IPS DF 6.9 (cell line): ENCODE data around the gene NANOS1.
"Not testable (repeated sequence)": the region's sequence is repeated elsewhere in the genome, so short reads cannot be mapped to it uniquely, and the experiment has no call there.

Source experiments
- DNase-seq: peaks from one replicate; pipeline ENCODE4 v3.0.0-alpha.2; 2013; ENCODE audit warnings: low read depth, low spot score
- H3K27ac ChIP-seq: one replicate; pipeline ENCODE4 v1.5.1; 2013; ENCODE audit warnings: low read length, control low read depth
- H3K27me3 ChIP-seq: 2 replicates; pipeline ENCODE4 v1.6.1; 2013; ENCODE audit warnings: mild to moderate bottlenecking, low read length; ENCODE audit not compliant: control insufficient read depth, insufficient read depth
- H3K36me3 ChIP-seq: 2 replicates; pipeline ENCODE4 v1.6.1; 2013; ENCODE audit warnings: low read length; ENCODE audit not compliant: control insufficient read depth, insufficient read depth
- H3K4me1 ChIP-seq: 2 replicates; pipeline ENCODE4 v1.6.1; 2013; ENCODE audit warnings: low read length; ENCODE audit not compliant: control insufficient read depth, insufficient read depth
- H3K4me3 ChIP-seq: 2 replicates; pipeline ENCODE4 v1.5.1; 2013; ENCODE audit warnings: mild to moderate bottlenecking, low read length
- H3K9me3 ChIP-seq: 2 replicates; pipeline ENCODE4 v1.6.1; 2013; ENCODE audit warnings: low read length, inconsistent platforms; ENCODE audit not compliant: control insufficient read depth, insufficient read depth
- WGBS: extraction: QIAGEN DNeasy Blood & Tissue Kit; methylation state at CpG from one replicate; pipeline ENCODE4 v1.1.7; 2013; ENCODE audit warnings: mixed read lengths, missing lambda C conversion rate; ENCODE audit not compliant: insufficient read length, insufficient coverage; 5-methylcytosine and 5-hydroxymethylcytosine counted together

The NANOS1 gene

DNA sequence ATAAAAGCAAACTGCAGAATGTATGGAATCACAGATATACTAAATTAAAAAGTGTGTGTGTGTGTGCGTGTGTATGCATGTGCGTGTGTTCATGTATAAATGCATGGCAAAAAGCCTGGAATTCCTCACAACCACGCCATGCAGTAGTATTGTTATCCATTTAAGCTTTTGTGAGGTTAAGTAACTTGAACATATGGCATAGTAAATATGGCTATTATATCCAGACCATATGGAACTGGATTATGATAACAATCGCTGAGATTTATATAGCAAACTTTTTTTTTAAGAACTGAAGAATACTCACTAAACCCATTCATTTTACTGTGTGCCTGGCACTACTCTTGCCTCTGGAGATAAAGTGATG, 22.3 kb upstream of the NANOS1 start:
- H3K9me3 ChIP-seq: no peaks in the 10 kb centered on the region
- H3K27ac ChIP-seq: no peak overlapping the region
- WGBS: no CpG with 5 or more reads among the region's 4 CpGs
- H3K36me3 ChIP-seq: no peaks in the 10 kb centered on the region
- no peak overlapping the region for H3K4me3 ChIP-seq
- H3K4me1 ChIP-seq: no peaks in the 10 kb centered on the region
- no peak for DNase-seq
- H3K27me3 ChIP-seq: no peaks in the 10 kb centered on the region

GRCh38 chr10:119020627-119020946, 8.9 kb upstream of the NANOS1 start:
- no peak for DNase-seq
- Histone ChIP-seq H3K4me3 (no peak overlapping the region), H3K27me3 (no peaks in the 10 kb centered on the region), H3K27ac (no peak overlapping the region), H3K9me3 (no peaks in the 10 kb centered on the region), H3K36me3 (no peaks in the 10 kb centered on the region), H3K4me1 (peaks cover 7% of the 10 kb centered on the region)
- WGBS: no CpG with 5 or more reads among the region's 2 CpGs

DNA sequence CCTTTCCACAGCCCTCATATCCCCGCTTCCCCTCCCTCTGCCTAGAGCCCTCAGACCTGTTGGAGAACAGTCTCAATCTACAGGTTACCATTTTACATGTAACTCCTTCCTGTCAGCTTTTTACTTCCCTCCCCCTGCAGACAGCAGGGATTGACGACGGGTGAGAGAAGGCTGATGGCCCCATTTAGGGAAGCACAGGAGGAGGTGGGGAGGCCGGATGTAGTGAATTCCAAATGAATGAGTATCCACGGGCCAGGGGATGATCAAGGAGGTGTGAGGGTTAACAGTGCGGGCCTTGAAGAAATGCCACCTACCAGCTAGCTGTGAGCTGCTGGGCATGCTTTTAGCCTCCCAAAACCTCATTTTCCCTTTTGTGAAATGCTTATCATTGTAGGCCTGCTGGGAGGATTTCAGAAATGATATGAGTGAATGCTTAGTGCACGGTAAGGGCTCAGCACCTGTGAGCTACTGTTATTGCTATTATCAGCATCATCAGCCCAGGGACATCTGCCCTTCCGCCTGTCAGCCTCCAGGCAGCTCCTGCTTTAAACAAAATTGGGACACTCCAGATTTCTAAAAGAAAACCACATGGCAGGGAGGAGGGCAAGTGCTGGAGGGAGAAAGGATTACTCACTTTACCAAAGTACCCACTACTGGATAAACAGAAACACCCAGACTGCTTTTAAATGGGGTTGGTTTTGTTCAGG, 6.5 kb upstream of the NANOS1 start:
- Histone ChIP-seq H3K4me3 (no peak overlapping the region), H3K4me1 (peaks cover 7% of the 10 kb centered on the region), H3K9me3 (no peaks in the 10 kb centered on the region), H3K27ac (no peak overlapping the region), H3K36me3 (no peaks in the 10 kb centered on the region), H3K27me3 (no peaks in the 10 kb centered on the region)
- DNase-seq: no peak
- no CpG with 5 or more reads among the region's 8 CpGs for WGBS

- Histone ChIP-seq H3K36me3 (no peaks in the 10 kb centered on the region), H3K4me3 (no peak overlapping the region), H3K27ac (no peak overlapping the region), H3K4me1 (peaks cover 7% of the 10 kb centered on the region), H3K9me3 (no peaks in the 10 kb centered on the region), H3K27me3 (no peaks in the 10 kb centered on the region)
- DNase-seq: no peak
- no CpG with 5 or more reads among the region's 8 CpGs for WGBS
These were observed 6.0 kb upstream of the NANOS1 start for GRCh38 chr10:119023553-119023868.

- Histone ChIP-seq H3K4me3 (no peak overlapping the region), H3K27ac (no peak overlapping the region), H3K27me3 (no peaks in the 10 kb centered on the region), H3K36me3 (no peaks in the 10 kb centered on the region), H3K9me3 (no peaks in the 10 kb centered on the region), H3K4me1 (peaks cover 7% of the 10 kb centered on the region)
- DNase-seq: no peak
- no CpG with 5 or more reads among the region's 6 CpGs for WGBS
These were observed 4.6 kb upstream of the NANOS1 start for GRCh38 chr10:119024882-119025281.

DNA sequence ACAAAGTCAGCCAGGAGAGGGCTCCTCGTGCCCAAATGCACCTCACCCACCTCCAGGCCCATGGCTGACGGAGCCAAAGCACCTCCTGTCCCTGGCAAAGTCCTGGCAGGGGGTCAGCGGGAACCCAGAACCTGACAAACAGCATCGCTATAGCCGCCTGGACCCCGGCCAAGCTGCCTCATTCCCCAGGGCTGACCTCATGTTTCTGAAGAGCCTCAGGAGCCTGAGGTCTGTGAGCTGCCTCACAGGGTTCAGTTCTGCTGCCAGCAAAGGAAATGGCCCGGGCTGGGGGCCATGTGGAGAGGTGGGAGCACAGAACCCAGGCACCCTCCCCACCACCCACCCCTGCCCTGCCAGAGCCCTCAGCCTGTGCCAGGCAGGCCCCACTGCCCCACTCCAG, 4.2 kb upstream of the NANOS1 start:
- no CpG with 5 or more reads among the region's 7 CpGs for WGBS

DNA sequence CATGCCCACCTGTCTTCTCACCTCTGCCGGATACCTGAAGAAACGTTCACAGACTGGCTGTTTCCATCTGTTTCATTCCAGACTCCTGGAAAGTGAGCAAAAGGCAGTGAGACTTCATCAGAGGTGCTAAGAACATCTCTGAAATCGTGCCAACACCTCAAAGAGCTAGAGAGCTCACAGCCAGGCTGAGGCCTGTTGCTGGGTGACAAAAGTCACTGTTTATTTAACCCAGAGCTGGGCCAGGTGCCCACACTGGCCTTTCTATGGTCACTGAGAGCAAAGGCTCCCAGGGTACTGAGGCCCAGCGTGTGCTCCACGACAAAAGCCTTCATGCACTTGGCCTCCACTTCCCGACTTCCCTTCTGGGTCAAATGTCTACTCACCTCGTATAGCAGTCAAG, 3.7 kb upstream of the NANOS1 start:
- H3K9me3 ChIP-seq: no peaks in the 10 kb centered on the region
- no peak for DNase-seq
- no peaks in the 10 kb centered on the region for H3K27me3 ChIP-seq
- H3K4me1 ChIP-seq: peaks cover 6% of the 10 kb centered on the region
- no CpG with 5 or more reads among the region's 7 CpGs for WGBS
- no peak overlapping the region for H3K27ac ChIP-seq
- H3K36me3 ChIP-seq: no peaks in the 10 kb centered on the region
- H3K4me3 ChIP-seq: no peak overlapping the region

More for the DNA sequence above, 4.2 kb upstream of the NANOS1 start:
- no peak overlapping the region for H3K4me3 ChIP-seq
- H3K9me3 ChIP-seq: no peaks in the 10 kb centered on the region
- no peak overlapping the region for H3K27ac ChIP-seq
- DNase-seq: no peak
- no peaks in the 10 kb centered on the region for H3K36me3 ChIP-seq
- peaks cover 7% of the 10 kb centered on the region for H3K4me1 ChIP-seq
- no peaks in the 10 kb centered on the region for H3K27me3 ChIP-seq

- peaks cover 6% of the 10 kb centered on the region for H3K4me1 ChIP-seq
- H3K36me3 ChIP-seq: no peaks in the 10 kb centered on the region
- no peaks in the 10 kb centered on the region for H3K9me3 ChIP-seq
- no peak overlapping the region for H3K4me3 ChIP-seq
- whole genome bisulfite sequencing: no CpG with 5 or more reads among the region's 18 CpGs
- no peak for DNase-seq
- H3K27ac ChIP-seq: no peak overlapping the region
- no peaks in the 10 kb centered on the region for H3K27me3 ChIP-seq
These were observed 3.0 kb upstream of the NANOS1 start for GRCh38 chr10:119026301-119027110.

DNA sequence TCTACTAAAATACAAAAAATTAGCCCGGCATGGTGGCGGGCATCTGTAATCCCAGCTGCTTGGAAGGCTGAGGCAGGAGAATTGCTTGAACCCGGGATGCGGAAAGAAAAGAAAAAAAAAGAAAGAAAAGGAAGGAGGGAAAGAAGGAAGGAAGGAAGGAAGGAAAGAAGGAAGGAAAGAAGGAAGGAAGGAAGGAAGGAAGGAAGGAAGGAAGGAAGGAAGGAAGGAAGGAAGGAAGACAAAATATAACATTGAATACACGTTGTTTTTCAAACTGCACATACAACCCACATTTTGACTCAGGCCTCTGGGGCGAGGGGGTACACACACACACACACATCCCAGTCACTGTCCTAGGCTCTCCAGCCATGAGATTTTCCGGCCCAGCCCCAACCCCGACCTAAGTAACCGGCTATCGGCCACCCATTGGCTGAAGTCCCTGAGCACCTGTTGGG, 1.0 kb upstream of the NANOS1 start:
- H3K9me3 ChIP-seq, H3K27me3 ChIP-seq, DNase-seq, H3K4me1 ChIP-seq, H3K27ac ChIP-seq, H3K36me3 ChIP-seq: not testable (repeated sequence)
- H3K4me3 ChIP-seq: peak overlapping the region; percentile 15; the same call in 1 of the 2 replicates
- WGBS: no CpG with 5 or more reads among the region's 10 CpGs

- Histone ChIP-seq H3K36me3 (no peaks in the 10 kb centered on the region; the same call in 1 of the 2 replicates), H3K27me3 (no peaks in the 10 kb centered on the region), H3K9me3 (no peaks in the 10 kb centered on the region), H3K27ac (no peak overlapping the region), H3K4me1 (no peaks in the 10 kb centered on the region), H3K4me3 (peak overlapping the region; percentile 58; the same call in 1 of the 2 replicates)
- DNase-seq: peak; percentile 72
- no CpG with 5 or more reads among the region's 68 CpGs for WGBS
These were observed 458 bp upstream of the NANOS1 start for GRCh38 chr10:119028900-119029612.
